Nephron (organoid): ENCODE data around the gene KIF12.

Experiments
- H3K27ac Mint-ChIP-seq, 3 experiments: 2 replicates each; pipeline ENCODE4 v1.8.0; 2020; ENCODE audit warnings: mixed read lengths in 3 of 3, mild to moderate bottlenecking in 2 of 3, moderate library complexity in 1 of 3
- H3K27me3 Mint-ChIP-seq: 2 replicates; pipeline ENCODE4 v1.8.0; 2021; ENCODE audit warnings: low read depth, mild to moderate bottlenecking, moderate library complexity, mixed read lengths
- H3K36me3 Mint-ChIP-seq: 2 replicates; pipeline ENCODE4 v1.8.0; 2020; ENCODE audit warnings: low read depth, mixed read lengths
- H3K4me1 Mint-ChIP-seq: 2 replicates; pipeline ENCODE4 v1.8.0; 2020; ENCODE audit warnings: mixed read lengths
- H3K4me3 Mint-ChIP-seq, 3 experiments: 2 replicates each; pipeline ENCODE4 v1.8.0; 2020; ENCODE audit warnings: mild to moderate bottlenecking in 3 of 3, mixed read lengths in 3 of 3, moderate library complexity in 2 of 3
- H3K9me3 Mint-ChIP-seq: 2 replicates; pipeline ENCODE4 v1.8.0; 2020; ENCODE audit warnings: mixed read lengths
- CTCF ChIP-seq, 3 experiments: fragments of 200-600 bp; sonication (generic); IDR thresholded peaks; one replicate each; pipeline ENCODE4 v1.5.0; 2021; ENCODE audit warnings: antibody characterized with exemption in 3 of 3; ENCODE audit not compliant: unreplicated experiment in 3 of 3

Gene KIF12

GRCh38 chr9:114092336-114092735 lies 6.8 kb downstream of the KIF12 start:
- no peak for TF ChIP-seq CTCF (IDR thresholded peaks at IDR 0.05; ENCODE audit: unreplicated experiment in 3 of 3)
- H3K4me1 Mint-ChIP-seq = peaks cover 9% of the 10 kb centered on the region
- H3K4me3 Mint-ChIP-seq = no peak overlapping the region

GRCh38 chr9:114091711-114092110 lies 7.4 kb downstream of the KIF12 start:
- H3K4me1 Mint-ChIP-seq = peaks cover 6% of the 10 kb centered on the region
- H3K27me3 Mint-ChIP-seq = peaks cover 25% of the 10 kb centered on the region
- no peaks in the 10 kb centered on the region for H3K9me3 Mint-ChIP-seq
- peaks cover 8% of the 10 kb centered on the region for H3K36me3 Mint-ChIP-seq
- no peak overlapping the region for H3K4me3 Mint-ChIP-seq
- no peak for TF ChIP-seq CTCF (IDR thresholded peaks at IDR 0.05; ENCODE audit: unreplicated experiment in 3 of 3)
- H3K27ac Mint-ChIP-seq = no peak overlapping the region

More at GRCh38 chr9:114092336-114092735, 6.8 kb downstream of the KIF12 start:
- Mint-ChIP-seq H3K36me3 (peaks cover 8% of the 10 kb centered on the region), H3K27me3 (peaks cover 27% of the 10 kb centered on the region), H3K27ac (no peak overlapping the region), H3K9me3 (no peaks in the 10 kb centered on the region)

GRCh38 chr9:114090798-114091197 lies 8.3 kb downstream of the KIF12 start:
- Mint-ChIP-seq H3K27ac (no peak overlapping the region), H3K27me3 (peaks cover 18% of the 10 kb centered on the region), H3K9me3 (no peaks in the 10 kb centered on the region), H3K4me1 (peaks cover 3% of the 10 kb centered on the region), H3K36me3 (peaks cover 4% of the 10 kb centered on the region), H3K4me3 (no peak overlapping the region)
- TF ChIP-seq CTCF (IDR thresholded peaks at IDR 0.05; ENCODE audit: unreplicated experiment in 3 of 3) = no peak

- Mint-ChIP-seq H3K4me1 (peaks cover 9% of the 10 kb centered on the region), H3K27ac (no peak overlapping the region), H3K27me3 (peaks cover 18% of the 10 kb centered on the region), H3K9me3 (no peaks in the 10 kb centered on the region), H3K36me3 (no peaks in the 10 kb centered on the region), H3K4me3 (no peak overlapping the region)
- no peak for TF ChIP-seq CTCF (IDR thresholded peaks at IDR 0.05; ENCODE audit: unreplicated experiment in 3 of 3)
These were observed 9.8 kb downstream of the KIF12 start for GRCh38 chr9:114089206-114089840.

GRCh38 chr9:114088571-114089170 lies 10.4 kb downstream of the KIF12 start:
- no peak overlapping the region for H3K27ac Mint-ChIP-seq
- H3K36me3 Mint-ChIP-seq = no peaks in the 10 kb centered on the region
- no peak overlapping the region for H3K4me3 Mint-ChIP-seq
- H3K27me3 Mint-ChIP-seq = peaks cover 18% of the 10 kb centered on the region
- TF ChIP-seq CTCF (IDR thresholded peaks at IDR 0.05; ENCODE audit: unreplicated experiment in 3 of 3) = no peak
- H3K4me1 Mint-ChIP-seq = peaks cover 15% of the 10 kb centered on the region
- no peaks in the 10 kb centered on the region for H3K9me3 Mint-ChIP-seq

GRCh38 chr9:114087721-114088120 lies 11.4 kb downstream of the KIF12 start:
- no peak for TF ChIP-seq CTCF (IDR thresholded peaks at IDR 0.05; ENCODE audit: unreplicated experiment in 3 of 3)
- peaks cover 14% of the 10 kb centered on the region for H3K27me3 Mint-ChIP-seq
- peak overlapping the region in 1 of 3 experiments; percentile 19 for H3K27ac Mint-ChIP-seq
- H3K4me1 Mint-ChIP-seq = peaks cover 25% of the 10 kb centered on the region
- H3K4me3 Mint-ChIP-seq = no peak overlapping the region
- H3K36me3 Mint-ChIP-seq = no peaks in the 10 kb centered on the region
- no peaks in the 10 kb centered on the region for H3K9me3 Mint-ChIP-seq
